Mesenchymal stem cell (in vitro differentiated cells and primary cell): ENCODE measurements around the gene UBAP2.

Experiments used
- DNase-seq: peaks from one replicate; pipeline ENCODE4 v3.0.0-alpha.2; 2013
- H2AFZ ChIP-seq: one replicate; pipeline ENCODE4 v1.6.1; 2013; ENCODE audit warnings: low read depth, mild to moderate bottlenecking, control low read depth, inconsistent platforms, low read length, moderate library complexity
- H2AK5ac ChIP-seq: 2 replicates; pipeline ENCODE4 v1.6.1; 2013; ENCODE audit warnings: low read length, moderate library complexity, mild to moderate bottlenecking, inconsistent platforms; ENCODE audit not compliant: severe bottlenecking
- H2BK120ac ChIP-seq: one replicate; pipeline ENCODE4 v1.6.1; 2013; ENCODE audit warnings: low read depth, mild to moderate bottlenecking, inconsistent platforms, low read length, moderate library complexity
- H2BK12ac ChIP-seq, 2 experiments: one replicate each; pipeline ENCODE4 v1.6.1; 2013; ENCODE audit warnings: inconsistent platforms in 2 of 2, low read length in 2 of 2, mild to moderate bottlenecking in 2 of 2, moderate library complexity in 2 of 2, control low read depth in 1 of 2
- H2BK15ac ChIP-seq: one replicate; pipeline ENCODE4 v1.6.1; 2013; ENCODE audit warnings: mild to moderate bottlenecking, low read depth, inconsistent platforms; ENCODE audit not compliant: poor library complexity, severe bottlenecking
- H2BK5ac ChIP-seq: 2 replicates; pipeline ENCODE4 v1.6.1; 2013; ENCODE audit warnings: low read depth, mild to moderate bottlenecking, low read length, control low read depth, inconsistent platforms; ENCODE audit not compliant: poor library complexity, severe bottlenecking
- H3K14ac ChIP-seq, 2 experiments: one replicate each; pipeline ENCODE4 v1.6.1; 2013; ENCODE audit warnings: inconsistent platforms in 2 of 2, low read length in 2 of 2, control low read depth in 1 of 2, mild to moderate bottlenecking in 1 of 2, moderate library complexity in 1 of 2
- H3K18ac ChIP-seq, 2 experiments: one replicate each; pipeline ENCODE4 v1.6.1; 2013; ENCODE audit warnings: inconsistent platforms in 2 of 2, low read length in 2 of 2, control low read depth in 1 of 2, low read depth in 1 of 2, mild to moderate bottlenecking in 1 of 2
- H3K23ac ChIP-seq, 2 experiments: one replicate each; pipeline ENCODE4 v1.6.1; 2013; ENCODE audit warnings: inconsistent platforms in 2 of 2, low read length in 2 of 2, mild to moderate bottlenecking in 2 of 2, moderate library complexity in 2 of 2, control low read depth in 1 of 2
- H3K27ac ChIP-seq: 2 replicates; pipeline ENCODE4 v1.5.1; 2013; ENCODE audit warnings: mild to moderate bottlenecking, moderate library complexity, low read length, control low read depth, inconsistent platforms; ENCODE audit not compliant: poor library complexity, severe bottlenecking
- H3K27me3 ChIP-seq, 2 experiments: 2 replicates each; pipeline versions ENCODE4 v1.6.1 to v1.7.0; 2013; ENCODE audit warnings: low read length in 2 of 2, mild to moderate bottlenecking in 2 of 2, moderate library complexity in 2 of 2, control low read depth in 1 of 2, inconsistent platforms in 1 of 2; ENCODE audit not compliant: control insufficient read depth in 1 of 2, insufficient read depth in 1 of 2
- H3K36me3 ChIP-seq, 2 experiments: 2 replicates each; pipeline versions ENCODE4 v1.6.1 to v1.7.0; 2013; ENCODE audit warnings: low read length in 2 of 2, control low read depth in 1 of 2, inconsistent platforms in 1 of 2, low read depth in 1 of 2, mild to moderate bottlenecking in 1 of 2; ENCODE audit not compliant: insufficient read depth in 2 of 2, control insufficient read depth in 1 of 2
- H3K4ac ChIP-seq, 2 experiments: one replicate each; pipeline ENCODE4 v1.6.1; 2013; ENCODE audit warnings: inconsistent platforms in 2 of 2, low read length in 2 of 2, mild to moderate bottlenecking in 2 of 2, moderate library complexity in 2 of 2, control low read depth in 1 of 2, low read depth in 1 of 2
- H3K4me1 ChIP-seq: 2 replicates; pipeline ENCODE4 v1.6.1; 2013; ENCODE audit warnings: low read depth, low read length, control low read depth; ENCODE audit not compliant: control insufficient read depth, insufficient read depth
- H3K4me2 ChIP-seq: 2 replicates; pipeline ENCODE4 v1.6.1; 2013; ENCODE audit warnings: low read length, mild to moderate bottlenecking, inconsistent platforms; ENCODE audit not compliant: poor library complexity, severe bottlenecking
- H3K4me3 ChIP-seq, 2 experiments: 2 replicates each; pipeline versions ENCODE4 v1.5.1 to v1.7.0; 2013; ENCODE audit warnings: low read length in 2 of 2, mild to moderate bottlenecking in 2 of 2, control low read depth in 1 of 2, low read depth in 1 of 2; ENCODE audit not compliant: insufficient read depth in 1 of 2
- H3K79me1 ChIP-seq: replicated peaks from 2 replicates; pipeline ENCODE4 v1.6.1; 2013; ENCODE audit warnings: mild to moderate bottlenecking, control low read depth, low read length, inconsistent platforms; ENCODE audit not compliant: poor library complexity, severe bottlenecking
- H3K9ac ChIP-seq: 2 replicates; pipeline ENCODE4 v1.7.0; 2013; ENCODE audit warnings: mild to moderate bottlenecking, low read length, moderate library complexity
- H3K9me3 ChIP-seq: 2 replicates; pipeline ENCODE4 v1.7.0; 2013; ENCODE audit warnings: mild to moderate bottlenecking, low read length; ENCODE audit not compliant: control insufficient read depth
- H4K8ac ChIP-seq: one replicate; pipeline ENCODE4 v1.6.1; 2013; ENCODE audit warnings: inconsistent platforms, mild to moderate bottlenecking, low read length, moderate library complexity
- H4K91ac ChIP-seq: one replicate; pipeline ENCODE4 v1.6.1; 2013; ENCODE audit warnings: mild to moderate bottlenecking, low read length, inconsistent platforms
- WGBS: methylation state at CpG from one replicate; pipeline ENCODE4 v1.1.7; 2013; ENCODE audit warnings: mixed read lengths; 5-methylcytosine and 5-hydroxymethylcytosine counted together

UBAP2 gene

GRCh38 chr9:33988219-33988890 lies 60.3 kb downstream of the UBAP2 start:
- no peak overlapping the region for H3K9ac ChIP-seq
- 93% methylated on average over 4 of the region's 5 CpGs for WGBS
- H2AFZ ChIP-seq, result no peak overlapping the region
- DNase-seq, result peak; percentile 5
- no peak overlapping the region for H3K4me2 ChIP-seq
- peaks cover 19 to 55% of the 10 kb centered on the region in 2 experiments for H3K36me3 ChIP-seq
- no peak overlapping the region for H3K18ac ChIP-seq
- H3K14ac ChIP-seq, result no peak overlapping the region
- H3K4me3 ChIP-seq, result no peak overlapping the region
- no peak overlapping the region for H2AK5ac ChIP-seq
- H3K27me3 ChIP-seq, result no peaks in the 10 kb centered on the region
- H3K23ac ChIP-seq, result no peak overlapping the region
- no peak overlapping the region for H3K27ac ChIP-seq
- no peak overlapping the region for H4K91ac ChIP-seq
- no peak overlapping the region for H2BK5ac ChIP-seq
- peaks cover 16% of the 10 kb centered on the region for H3K79me1 ChIP-seq
- no peak overlapping the region for H2BK15ac ChIP-seq
- no peaks in the 10 kb centered on the region for H3K9me3 ChIP-seq
- no peak overlapping the region for H2BK120ac ChIP-seq
- H4K8ac ChIP-seq, result no peak overlapping the region
- no peak overlapping the region for H2BK12ac ChIP-seq
- H3K4ac ChIP-seq, result no peak overlapping the region
- no peaks in the 10 kb centered on the region for H3K4me1 ChIP-seq

- no peak overlapping the region for H3K4ac ChIP-seq
- H2BK12ac ChIP-seq, result no peak overlapping the region
These were observed 72.3 kb downstream of the UBAP2 start for GRCh38 chr9:33976414-33976813.

GRCh38 chr9:33972698-33973097 lies 76.0 kb downstream of the UBAP2 start:
- H3K27me3 ChIP-seq, result no peaks in the 10 kb centered on the region
- no peaks in the 10 kb centered on the region for H3K4me1 ChIP-seq
- H4K8ac ChIP-seq, result no peak overlapping the region
- peaks cover 23% of the 10 kb centered on the region for H3K79me1 ChIP-seq
- no peak overlapping the region for H3K4me2 ChIP-seq
- H3K18ac ChIP-seq, result no peak overlapping the region
- H3K23ac ChIP-seq, result no peak overlapping the region
- no peak overlapping the region for H3K27ac ChIP-seq
- no peaks in the 10 kb centered on the region for H3K9me3 ChIP-seq
- no peak overlapping the region for H2BK120ac ChIP-seq
- no peak overlapping the region for H3K14ac ChIP-seq
- H3K9ac ChIP-seq, result no peak overlapping the region
- no peak overlapping the region for H4K91ac ChIP-seq
- H2BK5ac ChIP-seq, result no peak overlapping the region
- peaks cover 14 to 60% of the 10 kb centered on the region in 2 experiments for H3K36me3 ChIP-seq
- no peak overlapping the region for H3K4me3 ChIP-seq
- no peak overlapping the region for H2BK12ac ChIP-seq
- DNase-seq, result no peak
- WGBS, result no CpG with 5 or more reads among the region's 2 CpGs
- no peak overlapping the region for H3K4ac ChIP-seq
- H2AK5ac ChIP-seq, result no peak overlapping the region
- no peak overlapping the region for H2AFZ ChIP-seq
- H2BK15ac ChIP-seq, result no peak overlapping the region

More at GRCh38 chr9:33976414-33976813, 72.3 kb downstream of the UBAP2 start:
- H2BK15ac ChIP-seq, result no peak overlapping the region
- no peaks in the 10 kb centered on the region for H3K4me1 ChIP-seq
- H2BK5ac ChIP-seq, result no peak overlapping the region
- H2AK5ac ChIP-seq, result no peak overlapping the region
- H4K8ac ChIP-seq, result no peak overlapping the region
- H3K79me1 ChIP-seq, result peaks cover 15% of the 10 kb centered on the region
- no peak overlapping the region for H2BK120ac ChIP-seq
- no peak overlapping the region for H3K18ac ChIP-seq
- 100% methylated on average over 1 of the region's 3 CpGs for WGBS
- no peaks in the 10 kb centered on the region for H3K27me3 ChIP-seq
- no peak for DNase-seq
- no peak overlapping the region for H3K23ac ChIP-seq
- H3K4me3 ChIP-seq, result no peak overlapping the region
- no peak overlapping the region for H3K9ac ChIP-seq
- no peak overlapping the region for H3K27ac ChIP-seq
- H4K91ac ChIP-seq, result no peak overlapping the region
- no peaks in the 10 kb centered on the region for H3K9me3 ChIP-seq
- H3K14ac ChIP-seq, result no peak overlapping the region
- peaks cover 14 to 44% of the 10 kb centered on the region in 2 experiments for H3K36me3 ChIP-seq
- H2AFZ ChIP-seq, result no peak overlapping the region
- H3K4me2 ChIP-seq, result no peak overlapping the region

- no peak overlapping the region for H2AK5ac ChIP-seq
- WGBS, result no CpG with 5 or more reads among the region's 2 CpGs
These were observed 84.5 kb downstream of the UBAP2 start for GRCh38 chr9:33964086-33964768.

More at GRCh38 chr9:33964086-33964768, 84.5 kb downstream of the UBAP2 start:
- DNase-seq, result no peak
- H3K18ac ChIP-seq, result no peak overlapping the region
- no peaks in the 10 kb centered on the region for H3K4me1 ChIP-seq
- H2BK12ac ChIP-seq, result no peak overlapping the region
- H3K79me1 ChIP-seq, result peaks cover 11% of the 10 kb centered on the region
- no peak overlapping the region for H3K27ac ChIP-seq
- no peak overlapping the region for H2BK15ac ChIP-seq
- H2BK5ac ChIP-seq, result no peak overlapping the region
- no peak overlapping the region for H3K4ac ChIP-seq
- H3K27me3 ChIP-seq, result no peaks in the 10 kb centered on the region
- no peak overlapping the region for H2BK120ac ChIP-seq
- no peaks in the 10 kb centered on the region for H3K9me3 ChIP-seq
- H3K4me2 ChIP-seq, result no peak overlapping the region
- no peak overlapping the region for H3K4me3 ChIP-seq
- no peak overlapping the region for H4K8ac ChIP-seq
- H4K91ac ChIP-seq, result no peak overlapping the region
- peaks cover 13 to 46% of the 10 kb centered on the region in 2 experiments for H3K36me3 ChIP-seq
- H3K14ac ChIP-seq, result no peak overlapping the region
- no peak overlapping the region for H3K9ac ChIP-seq
- H3K23ac ChIP-seq, result no peak overlapping the region
- no peak overlapping the region for H2AFZ ChIP-seq
